ENCODE data around the gene MIEN1.
"Not testable (repeated sequence)": the region's sequence is repeated elsewhere in the genome, so short reads cannot be mapped to it uniquely, and the experiment has no call there.

The MIEN1 gene

GRCh38 chr17:39730095-39730921, at the start of gene MIEN1:
Gene MIEN1 (minus strand): TSS chr17:39730532. CDS start chr17:39730495, 37 bp downstream.
- DNase-seq = peak; percentile 88

DNA sequence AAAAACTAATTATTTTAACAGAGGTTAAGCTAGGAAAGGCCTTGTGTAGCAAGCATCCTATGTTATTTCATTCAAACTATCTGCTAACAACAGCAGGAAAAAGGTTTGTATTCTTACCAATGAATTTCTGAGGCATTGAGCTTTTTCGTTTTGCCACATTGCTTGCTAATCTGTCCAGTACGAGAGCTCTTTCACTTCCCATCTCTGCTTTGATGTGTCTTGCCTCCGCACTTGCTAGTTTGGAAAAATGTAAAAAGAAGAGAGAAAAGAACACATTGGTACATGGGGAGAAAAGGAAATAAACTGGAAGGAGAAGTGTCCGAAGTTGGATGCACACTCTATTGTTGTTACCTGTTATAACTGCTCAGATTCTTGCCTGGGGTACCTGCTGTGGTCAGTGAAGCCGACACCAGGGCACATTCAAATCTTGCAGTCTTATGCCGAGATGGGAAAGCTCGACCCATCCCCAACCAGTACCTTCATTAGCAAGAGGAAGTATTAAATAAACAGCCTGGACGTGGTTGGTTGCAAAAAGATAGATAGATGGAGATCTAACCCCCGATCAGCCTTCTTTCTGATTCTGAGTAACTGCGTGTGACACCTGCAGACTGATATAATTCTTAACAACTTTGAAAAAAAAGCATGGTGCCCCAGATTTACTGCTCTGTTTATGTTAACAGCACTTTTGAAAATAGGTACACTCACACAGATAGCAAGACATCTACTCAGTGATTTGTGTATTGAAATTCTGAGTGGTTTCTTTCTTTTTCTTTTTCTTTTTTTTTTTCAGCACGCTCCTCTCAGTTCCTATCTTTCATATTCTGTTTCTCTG, 47.4 kb upstream of the MIEN1 start:
- DNase-seq = peak; percentile 17

DNA sequence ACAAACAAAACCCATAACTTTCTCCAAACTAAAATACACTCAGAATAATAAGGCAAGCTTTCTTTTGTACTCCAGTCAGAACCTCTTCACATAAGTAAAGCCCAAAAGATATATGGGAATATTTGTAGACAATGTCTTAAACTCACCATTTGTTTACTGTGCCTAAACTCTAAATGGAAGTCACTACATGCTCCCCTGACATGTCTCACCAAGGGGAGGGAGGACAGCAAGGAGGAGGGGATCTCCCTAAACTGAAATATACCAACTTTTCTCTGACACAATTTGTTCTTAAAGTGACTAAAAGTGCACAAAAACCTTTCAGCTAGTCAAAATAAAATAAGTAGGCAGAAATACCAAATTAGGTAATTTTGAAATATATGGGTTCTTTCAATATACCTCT, 45.9 kb upstream of the MIEN1 start:
- no peak for DNase-seq

GRCh38 chr17:39775031-39775430, 44.7 kb upstream of the MIEN1 start:
- no peak for DNase-seq

DNA sequence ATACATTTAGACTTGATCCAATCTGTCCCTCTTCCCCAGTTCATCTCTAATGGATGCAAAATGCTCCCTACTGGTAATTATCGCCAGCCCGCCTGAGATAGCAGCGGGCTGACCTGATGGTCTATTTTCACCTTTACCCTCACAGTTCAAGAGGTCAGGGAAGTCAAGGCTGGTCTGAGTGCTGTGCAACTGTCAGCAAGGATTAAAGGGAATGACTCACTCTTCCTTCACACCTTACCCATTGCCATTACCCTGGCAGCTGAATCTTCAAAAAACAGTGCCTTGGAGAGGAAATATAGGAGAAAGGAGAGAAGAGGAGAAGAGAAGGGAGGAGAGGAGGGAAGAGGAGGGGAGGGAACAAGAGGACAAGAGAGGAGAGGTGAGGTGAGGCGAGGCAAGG, 43.7 kb upstream of the MIEN1 start:
- DNase-seq = no peak

GRCh38 chr17:39772987-39773934, 42.9 kb upstream of the MIEN1 start:
- no peak for DNase-seq

GRCh38 chr17:39772415-39772814, 42.1 kb upstream of the MIEN1 start:
- no peak for DNase-seq

DNA sequence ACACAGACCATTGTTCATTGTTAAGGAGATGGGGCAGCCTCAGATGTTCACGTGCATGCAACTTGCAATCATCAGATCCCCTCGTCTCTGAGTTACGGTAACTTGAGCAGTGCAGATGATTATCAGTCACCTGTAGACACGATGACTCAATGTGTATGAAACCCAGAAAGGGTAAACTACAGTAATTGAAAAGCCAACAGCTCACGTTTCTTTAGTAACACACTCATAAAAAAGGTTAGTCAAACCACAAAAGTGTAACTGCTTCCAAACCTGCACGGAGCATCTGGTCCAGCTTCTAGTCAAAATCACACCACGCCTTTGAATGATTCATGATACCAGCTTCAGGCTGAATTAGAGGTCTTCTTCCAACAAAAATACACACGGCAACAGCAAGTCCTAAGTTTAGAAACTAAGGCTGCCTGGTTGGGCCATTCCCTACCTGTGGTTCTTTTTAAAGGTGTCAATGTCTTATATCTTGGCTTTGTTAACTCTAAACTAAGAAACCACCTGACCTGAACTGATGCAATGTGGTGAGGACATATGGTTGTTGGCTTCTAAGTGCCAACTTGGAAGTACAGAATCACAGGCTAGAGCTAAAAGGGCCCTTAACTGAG, 39.7 kb upstream of the MIEN1 start:
- peak; percentile 78 for DNase-seq

DNA sequence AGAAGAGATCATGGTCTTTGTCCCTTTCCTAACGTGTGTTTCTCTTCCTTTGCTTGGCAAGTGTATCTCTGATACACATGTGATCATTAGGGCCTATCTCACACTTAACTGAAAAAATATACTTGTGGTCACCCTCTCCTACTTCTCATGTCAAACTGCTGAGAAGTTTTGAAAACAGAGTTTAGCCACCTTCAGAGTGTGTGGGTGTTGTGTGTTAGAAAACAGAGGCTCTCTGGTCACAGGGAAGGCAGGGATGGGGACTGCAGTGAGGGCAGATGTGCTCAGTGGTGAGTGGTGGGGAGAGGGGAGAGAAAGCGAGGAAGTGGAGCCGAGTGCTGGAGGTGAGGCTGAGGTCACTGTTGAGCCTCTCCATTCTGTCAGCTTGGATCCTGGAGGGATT, 36.8 kb upstream of the MIEN1 start:
- DNase-seq = no peak

- no peak for DNase-seq
Observed at GRCh38 chr17:39765766-39766165, 35.4 kb upstream of the MIEN1 start.

GRCh38 chr17:39765175-39765574, 34.8 kb upstream of the MIEN1 start:
- DNase-seq = no peak

DNA sequence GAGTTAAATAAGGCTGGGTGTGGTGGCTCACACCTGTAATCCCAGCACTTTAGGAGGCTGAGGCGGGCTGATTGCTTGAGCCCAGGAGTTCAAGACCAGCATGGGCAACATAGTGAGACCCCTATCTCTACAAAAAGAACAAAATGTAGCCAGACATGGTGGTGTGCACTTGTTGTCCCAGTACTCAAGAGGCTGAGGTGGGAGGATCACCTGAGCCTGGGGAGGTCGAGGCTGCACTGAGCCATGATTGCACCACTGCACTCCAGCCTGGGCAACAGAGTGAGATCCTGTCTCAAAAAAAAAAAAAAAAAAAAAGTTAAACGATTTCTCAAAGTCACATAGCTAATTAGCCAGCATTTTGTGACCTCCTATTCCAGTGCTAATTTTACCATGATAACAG, 33.8 kb upstream of the MIEN1 start:
- DNase-seq = not testable (repeated sequence)

- no peak for DNase-seq
Observed at GRCh38 chr17:39763051-39763820, 32.9 kb upstream of the MIEN1 start.

DNA sequence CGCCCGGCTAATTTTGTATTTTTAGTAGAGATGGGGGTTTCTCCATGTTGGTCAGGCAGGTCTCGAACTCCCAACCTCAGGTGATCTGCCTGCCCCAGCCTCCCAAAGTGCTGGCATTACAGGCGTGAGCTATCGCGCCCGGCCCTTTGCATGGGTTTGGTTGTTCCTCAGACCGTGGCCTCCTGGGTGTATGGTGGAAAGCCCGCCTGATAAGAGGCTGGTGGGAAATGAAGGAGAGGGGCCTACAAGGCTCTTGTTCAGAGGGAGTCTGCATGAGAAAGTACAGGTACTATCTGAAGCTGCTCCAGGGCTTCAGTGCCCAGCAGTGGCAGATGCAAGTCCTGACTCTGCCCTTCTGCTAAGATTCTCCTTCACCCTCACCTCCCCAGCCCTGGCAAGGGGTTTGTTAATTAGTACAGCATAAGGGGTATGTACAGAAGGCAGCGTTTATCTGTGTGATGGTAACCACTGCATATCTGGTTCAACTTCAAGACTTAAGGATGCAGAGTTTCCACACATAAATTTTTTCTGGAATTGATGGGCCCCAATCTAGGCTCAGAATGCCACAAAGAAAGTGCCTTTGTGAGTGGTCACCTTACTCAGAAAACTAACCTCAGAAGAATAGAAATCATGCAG, 31.6 kb upstream of the MIEN1 start:
- no peak for DNase-seq

DNA sequence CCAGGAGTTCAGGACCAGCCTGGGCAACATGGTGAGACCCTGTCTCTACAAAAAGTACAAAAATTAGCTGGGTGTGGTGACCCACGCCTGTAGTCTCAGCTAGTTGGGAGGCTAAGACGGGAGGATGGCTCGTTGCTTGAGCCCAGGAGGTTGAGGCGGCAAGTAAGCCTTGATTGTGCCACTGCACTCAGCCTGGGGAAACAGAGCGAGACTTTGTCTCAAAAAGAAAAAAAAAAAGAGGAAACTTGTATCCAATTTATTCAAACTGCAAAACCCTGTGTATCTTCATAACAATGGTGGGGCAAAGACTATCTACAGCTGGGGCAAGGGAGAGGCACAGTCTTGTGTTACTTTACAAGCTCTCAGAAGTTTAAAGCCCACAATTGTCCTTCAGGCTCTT, 28.9 kb upstream of the MIEN1 start:
- no peak for DNase-seq

DNA sequence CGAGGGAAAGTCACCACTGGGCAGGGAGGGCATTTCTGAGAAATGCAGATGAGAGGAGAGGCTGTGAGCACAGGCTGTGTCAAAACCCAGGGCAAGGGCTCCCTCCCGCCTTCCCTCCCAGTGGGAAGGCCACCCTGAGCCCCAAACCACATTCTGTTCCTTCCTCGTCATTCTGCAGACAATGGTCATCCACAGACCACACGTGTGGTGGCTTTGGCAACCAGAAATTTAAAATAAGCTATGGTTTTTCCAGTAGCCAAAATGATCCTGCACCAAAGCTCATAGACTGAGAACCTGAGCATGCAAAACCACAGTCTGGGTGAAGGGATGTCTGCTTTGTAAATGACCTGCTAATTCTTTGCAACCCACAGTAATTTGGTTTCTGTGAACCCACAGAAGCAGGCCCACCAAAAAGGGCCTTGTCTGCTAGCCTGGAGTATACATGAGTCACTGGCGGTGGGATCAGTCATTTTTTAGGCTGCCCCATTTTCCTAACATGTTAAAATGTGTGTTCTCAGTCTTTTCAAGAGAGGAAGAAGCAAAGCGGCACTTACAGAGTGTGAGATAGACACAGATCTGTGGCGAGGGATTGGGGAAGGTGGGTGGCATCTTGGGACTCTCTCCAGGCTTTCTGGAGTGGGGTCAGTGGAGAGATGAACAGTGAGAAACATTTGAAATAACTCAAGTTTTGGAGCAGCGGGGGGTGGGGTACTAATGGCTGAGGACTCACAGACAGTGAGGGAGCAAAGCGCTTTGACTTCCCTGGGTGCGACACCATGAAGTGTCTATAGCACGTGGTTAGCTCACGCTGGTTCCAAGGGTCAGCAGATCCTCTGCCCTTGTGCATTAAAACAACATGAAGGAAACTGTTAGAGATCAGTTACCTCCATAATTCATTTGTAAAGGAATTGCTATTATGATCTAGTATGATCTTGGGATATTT, 27.9 kb upstream of the MIEN1 start:
- peak; percentile 63 for DNase-seq

- no peak for DNase-seq
Observed at GRCh38 chr17:39757176-39757662, 26.9 kb upstream of the MIEN1 start.

DNA sequence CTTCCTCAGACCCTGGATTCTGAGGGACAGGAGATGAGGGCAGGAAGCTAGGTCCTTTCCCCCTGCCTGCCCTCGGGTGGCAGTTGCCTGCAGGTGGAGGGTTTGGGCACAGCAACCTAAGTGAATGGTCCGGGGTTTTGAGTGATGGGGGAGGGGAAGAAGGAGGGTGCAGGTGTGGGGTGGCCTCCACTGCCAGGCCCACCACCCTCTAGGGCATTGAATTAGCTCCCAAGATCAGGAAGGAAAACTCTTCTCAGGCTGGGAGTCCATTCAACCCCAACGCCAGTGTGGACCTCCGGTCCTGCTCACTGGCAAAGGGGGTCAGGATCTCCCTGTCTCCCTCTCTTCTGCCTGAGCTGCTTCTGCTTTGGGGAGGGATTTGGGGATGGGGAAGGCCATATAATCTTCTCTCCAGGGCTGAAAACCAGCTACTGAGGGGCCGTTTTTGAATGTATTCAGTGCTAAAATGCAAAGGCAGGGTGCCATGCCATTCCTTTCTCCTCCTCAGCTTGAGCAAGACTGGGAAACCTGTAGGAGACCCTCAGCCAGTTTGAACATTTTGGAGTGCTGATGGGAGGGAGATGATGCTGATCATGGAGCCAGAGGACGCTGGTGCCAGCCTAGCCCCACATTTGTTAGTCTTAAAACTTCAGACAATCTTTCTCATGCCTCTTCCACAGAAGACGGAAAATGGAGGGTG, 26.2 kb upstream of the MIEN1 start:
- DNase-seq = no peak
